Lung microvascular endothelial cell (primary cell): Measurements from ENCODE around the gene ITPA. TPM values are rescaled to one million over a fixed set of nuclear protein-coding genes. Genes with fewer than 3 reads are reported as not detected.
A peak's percentile ranks its signal among the peaks of the same experiment; 100 is the strongest.
"Not testable (repeated sequence)": the region's sequence is repeated elsewhere in the genome, so short reads cannot be mapped to it uniquely, and the experiment has no call there.

Experiments
- DNase-seq, 2 donors: peaks; one replicate each; pipeline versions ENCODE4 v3.0.0 to v3.0.0-alpha.2; 2010; ENCODE audit warnings: low read depth in 2 of 2
- total RNA-seq: library from RNA; depleted of rRNA; stranded (reverse); fragments of >200 nt; gene quantifications from 2 replicates; pipeline ENCODE4 v1.2.1, GENCODE V29; 2014

Gene ITPA
- total RNA-seq, 1 donor from 2014 or later: 34.5 TPM

DNA sequence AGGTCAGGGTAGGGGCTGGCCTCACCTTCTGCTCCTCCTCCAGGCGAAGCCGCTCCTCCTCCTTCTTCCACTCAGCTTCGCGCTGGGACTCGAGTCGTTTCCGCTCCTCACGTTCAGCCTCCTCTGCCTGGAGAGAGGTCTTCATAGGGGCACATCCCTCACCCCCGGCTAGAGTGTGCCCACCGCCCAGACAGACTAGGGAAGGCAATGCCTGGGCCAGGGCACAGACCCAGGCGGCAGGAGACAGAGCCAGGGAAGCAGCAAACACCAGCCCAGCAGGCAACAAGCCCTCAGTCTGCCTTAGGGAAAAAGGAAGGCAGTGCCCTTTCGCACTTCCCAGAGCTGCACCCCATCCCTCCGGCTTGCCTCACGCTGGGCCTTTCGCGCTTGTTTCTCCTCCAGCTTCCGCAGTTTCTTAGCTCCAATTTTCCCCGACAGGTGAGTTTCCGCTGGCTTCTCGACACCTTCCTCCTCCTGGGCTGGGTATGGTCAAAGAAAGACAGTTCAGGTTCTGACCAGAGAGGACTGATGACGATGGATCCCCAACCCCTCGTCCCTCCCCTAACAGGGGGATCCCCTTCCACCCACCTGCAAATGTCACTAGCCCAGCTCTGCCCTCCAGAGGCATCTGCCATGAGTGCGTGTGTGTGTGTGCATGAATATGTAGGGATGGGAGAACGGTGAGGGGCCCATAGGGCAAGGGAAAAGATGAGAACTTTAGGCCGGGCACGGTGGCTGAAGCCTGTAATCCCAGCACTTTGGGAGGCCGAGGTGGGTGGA is 9.1 kb upstream of the ITPA start:
- DNase-seq: no peak

DNA sequence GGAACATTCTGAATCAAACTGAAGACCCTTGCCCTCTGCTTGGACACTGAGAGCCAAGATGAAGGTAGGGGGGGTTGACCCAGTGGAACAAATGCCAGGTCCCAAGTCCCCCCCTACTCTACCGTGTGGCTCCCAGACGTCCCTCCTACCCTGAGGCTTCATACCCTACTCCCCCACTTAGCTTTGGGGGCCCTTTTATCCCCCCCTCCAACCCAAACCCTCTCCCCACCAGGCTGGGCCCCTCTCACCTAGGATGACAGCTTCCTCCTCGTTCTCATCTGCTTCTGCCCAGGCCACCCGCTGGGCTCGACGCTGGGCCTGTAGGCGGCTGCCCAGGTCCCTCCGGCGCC is 6.4 kb upstream of the ITPA start:
- DNase-seq: no peak

DNA sequence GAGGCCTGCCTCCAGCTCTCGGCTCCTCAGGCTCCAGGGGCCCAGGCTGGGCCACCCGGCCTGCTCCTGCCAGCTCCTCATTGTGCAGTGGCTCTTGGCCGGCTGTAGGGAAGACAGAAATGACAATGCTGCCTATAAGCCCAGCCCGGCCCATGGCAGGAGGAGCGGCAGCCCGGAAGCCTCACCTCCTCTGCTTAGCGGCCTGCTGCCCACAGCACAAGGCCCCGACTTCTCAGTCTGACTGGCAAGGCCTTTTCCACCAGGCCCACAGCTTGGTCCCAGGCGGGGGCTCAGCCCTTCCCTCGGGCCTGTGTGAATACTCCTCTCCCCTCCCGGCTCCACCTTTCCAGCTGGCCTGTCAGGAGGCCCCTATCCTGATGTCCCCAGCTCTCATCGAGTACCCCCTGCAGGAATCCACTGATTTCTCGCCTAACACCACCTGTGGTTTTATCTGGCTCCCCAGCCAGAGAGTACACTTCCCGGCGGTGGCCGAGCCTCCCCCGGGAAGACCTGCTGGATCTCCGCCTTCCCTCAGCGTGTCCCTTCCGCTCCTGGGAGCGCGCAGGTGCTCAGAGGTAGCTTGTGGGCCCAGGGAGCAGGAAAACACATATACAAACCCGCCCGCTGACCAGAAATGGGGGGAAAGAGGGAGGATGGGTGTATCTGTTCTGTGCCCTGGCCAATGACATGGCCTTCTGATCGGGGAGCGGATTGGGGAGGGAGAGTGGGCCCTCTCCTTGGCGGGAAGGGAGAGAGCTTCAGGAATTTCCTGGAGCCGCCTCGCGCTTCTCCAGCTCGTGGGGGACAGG is 5.8 kb upstream of the ITPA start:
- peak; percentile 27 to 40 for DNase-seq

DNA sequence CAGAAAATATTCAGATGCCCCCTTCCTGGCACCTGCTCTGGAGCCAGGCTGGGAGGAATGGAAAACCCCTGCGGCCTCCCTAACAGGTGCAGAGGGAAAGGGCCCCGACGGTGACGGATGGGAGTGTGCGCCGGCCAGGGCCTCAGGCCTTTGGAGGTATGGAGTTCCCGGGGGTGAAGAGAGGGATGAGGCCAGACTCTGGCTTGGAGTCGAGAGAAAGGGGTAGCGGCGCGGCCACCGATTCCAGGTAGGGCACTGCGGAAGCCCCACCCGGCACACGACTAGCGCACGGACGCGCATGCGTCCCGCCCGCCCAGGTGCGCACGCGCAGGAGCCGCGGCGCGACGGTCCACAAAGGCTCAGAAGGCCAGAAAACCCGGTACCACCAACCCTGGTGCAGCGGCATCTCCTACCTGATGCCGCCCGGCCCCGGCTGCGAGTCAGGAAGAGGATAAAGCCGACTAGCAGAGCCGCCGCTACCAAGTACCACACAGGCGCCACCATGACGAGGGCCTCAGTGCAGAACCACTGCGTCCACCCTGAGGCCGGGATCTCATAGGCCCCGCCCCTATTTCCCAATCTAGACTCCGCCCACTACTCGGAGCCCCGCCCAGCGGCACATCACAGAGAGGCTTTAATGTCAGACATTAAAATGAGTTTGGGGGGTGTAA is 5.0 kb upstream of the ITPA start, which contains the start of gene DDRGK1:
Gene DDRGK1 (minus strand): TSS at position 559 of the 671 bp plus-strand sequence. CDS start 55 bp downstream, at position 504.
- peak; percentile 77 to 86 for DNase-seq

DNA sequence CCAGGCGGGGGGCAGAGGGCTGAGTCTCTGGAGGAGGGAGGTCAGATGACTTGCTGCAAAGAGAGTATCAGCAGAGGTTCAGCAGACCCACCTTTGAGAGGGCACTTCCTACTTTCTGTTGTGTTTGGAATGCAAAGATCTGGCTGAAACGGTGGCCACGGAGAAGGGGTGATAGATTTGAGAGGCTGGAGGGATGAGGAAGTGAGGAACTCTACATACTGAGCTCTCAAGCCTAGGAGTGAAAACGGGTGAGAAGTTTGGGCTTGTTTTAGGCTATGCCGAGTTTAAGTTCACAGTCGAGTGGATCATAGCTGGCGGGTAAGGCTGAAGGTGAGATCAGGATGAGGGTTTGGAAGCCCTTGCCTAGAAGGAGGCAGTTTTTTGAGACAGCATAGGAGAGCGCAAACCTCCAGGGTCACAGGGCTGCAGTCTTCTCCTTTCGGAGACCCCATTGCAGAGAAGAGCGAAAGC is 477 bp upstream of the ITPA start:
- DNase-seq: peak; percentile 14 to 17

DNA sequence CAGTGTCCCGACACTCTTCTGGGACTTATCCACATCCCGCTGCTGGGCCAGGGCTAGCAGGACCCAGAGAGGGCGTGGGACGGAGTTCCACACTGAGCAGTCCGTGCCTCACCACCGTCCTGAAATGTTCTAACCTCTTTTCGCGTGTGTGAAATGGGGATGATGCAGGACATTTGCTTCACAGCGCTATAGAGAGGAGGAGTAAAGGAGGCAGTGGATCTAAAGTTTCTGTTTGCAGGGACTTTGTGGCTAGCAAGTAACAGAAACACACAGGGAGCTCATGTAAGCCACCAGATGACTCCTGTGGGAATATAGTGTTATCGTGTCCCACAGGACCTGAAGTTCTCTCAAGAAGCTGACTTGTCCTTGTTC is 634 bp downstream of the ITPA start:
- DNase-seq: peak; percentile 26 to 31

DNA sequence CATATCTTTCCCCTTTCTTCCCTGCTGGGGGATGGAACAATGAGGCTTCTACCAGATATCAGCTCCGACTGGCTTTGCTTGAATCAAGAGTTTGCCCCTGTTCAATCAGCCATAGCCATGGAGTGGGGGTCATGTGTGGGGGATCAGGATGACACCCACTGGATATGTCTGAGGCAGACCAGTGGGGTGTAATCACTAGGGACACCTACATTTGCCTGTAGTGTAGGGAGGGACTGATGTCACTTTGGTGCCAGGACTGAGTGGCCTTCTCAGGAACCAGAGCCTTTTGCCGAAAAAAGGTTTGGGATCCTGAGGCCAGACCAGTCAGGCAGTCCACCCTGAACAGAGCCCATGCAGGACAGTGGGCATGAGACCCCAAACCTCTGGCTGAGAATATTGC is 1.0 kb downstream of the ITPA start:
- no peak for DNase-seq

DNA sequence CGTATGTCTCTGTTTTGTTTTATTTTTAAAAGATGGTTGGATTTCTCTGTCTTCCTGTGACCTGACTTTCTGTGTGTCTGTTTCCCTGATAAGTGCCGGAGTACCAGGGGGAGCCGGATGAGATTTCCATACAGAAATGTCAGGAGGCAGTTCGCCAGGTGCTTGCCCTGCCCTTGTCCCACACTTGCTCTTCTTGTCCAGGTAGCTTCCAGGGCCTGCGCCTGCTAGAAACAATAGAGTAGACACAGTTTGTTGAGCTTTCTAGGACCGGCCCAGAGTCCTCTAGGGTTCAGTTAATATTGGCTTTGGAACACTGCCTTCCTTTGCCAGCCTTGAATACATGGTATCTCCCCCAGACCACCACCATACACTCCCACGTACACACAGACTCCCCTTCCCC is 3.9 kb downstream of the ITPA start:
- no peak for DNase-seq

DNA sequence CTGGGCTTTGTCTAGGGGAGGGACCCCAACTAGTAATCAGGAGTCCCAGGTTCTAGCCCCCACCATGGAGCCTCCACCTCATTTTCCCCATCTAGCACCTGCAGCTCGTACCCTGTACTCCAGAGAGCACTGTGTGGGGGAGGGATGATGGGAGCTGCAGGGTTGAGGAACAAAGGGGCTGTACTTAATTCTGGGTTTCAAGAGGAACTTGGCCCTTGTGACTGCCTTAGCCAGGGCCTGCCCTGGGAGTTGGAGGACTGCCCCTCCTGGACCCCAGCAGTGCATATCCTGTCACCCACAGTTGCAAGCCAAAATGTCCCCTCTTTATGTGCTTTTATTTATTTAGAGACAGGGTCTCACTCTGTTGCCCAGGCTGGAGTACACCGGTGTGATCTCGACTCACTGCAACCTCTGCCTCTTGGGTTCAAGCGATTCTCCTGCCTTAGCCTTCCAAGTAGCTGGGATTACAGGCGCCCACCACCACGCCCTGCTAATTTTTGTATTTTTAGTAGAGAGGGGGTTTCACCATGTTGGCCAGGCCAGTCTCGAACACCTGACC is 6.1 kb downstream of the ITPA start:
- not testable (repeated sequence) for DNase-seq

DNA sequence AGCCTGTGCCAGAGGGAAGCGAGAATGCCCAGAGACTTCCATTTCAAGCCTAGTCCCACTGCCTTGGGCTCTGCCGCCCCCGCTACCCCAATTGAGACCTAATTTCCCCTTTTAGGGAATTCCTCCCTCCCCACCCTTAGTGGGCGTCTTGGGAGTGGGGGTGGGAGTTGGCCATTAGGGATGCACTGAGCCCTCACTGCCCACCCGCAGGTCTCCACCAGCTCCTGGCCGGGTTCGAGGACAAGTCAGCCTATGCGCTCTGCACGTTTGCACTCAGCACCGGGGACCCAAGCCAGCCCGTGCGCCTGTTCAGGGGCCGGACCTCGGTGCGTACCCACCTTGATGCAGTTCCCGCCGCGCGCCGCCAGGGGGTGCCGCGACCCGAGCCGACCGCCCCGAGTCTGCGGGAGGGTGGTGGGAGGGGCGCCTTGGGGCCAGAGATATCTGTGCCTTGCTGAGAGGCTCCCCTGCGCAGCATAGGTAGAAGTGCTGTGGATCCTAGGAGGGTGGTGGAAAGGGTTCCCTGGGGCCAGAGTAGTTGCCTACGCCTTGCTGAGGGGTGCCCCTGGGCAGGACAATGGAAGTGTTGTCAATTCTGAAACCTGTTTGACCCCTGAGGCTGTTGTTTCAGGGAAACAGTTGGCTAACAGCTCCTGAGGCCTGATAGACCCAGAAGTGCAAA is 9.2 kb downstream of the ITPA start:
- peak; percentile 52 to 64 for DNase-seq

DNA sequence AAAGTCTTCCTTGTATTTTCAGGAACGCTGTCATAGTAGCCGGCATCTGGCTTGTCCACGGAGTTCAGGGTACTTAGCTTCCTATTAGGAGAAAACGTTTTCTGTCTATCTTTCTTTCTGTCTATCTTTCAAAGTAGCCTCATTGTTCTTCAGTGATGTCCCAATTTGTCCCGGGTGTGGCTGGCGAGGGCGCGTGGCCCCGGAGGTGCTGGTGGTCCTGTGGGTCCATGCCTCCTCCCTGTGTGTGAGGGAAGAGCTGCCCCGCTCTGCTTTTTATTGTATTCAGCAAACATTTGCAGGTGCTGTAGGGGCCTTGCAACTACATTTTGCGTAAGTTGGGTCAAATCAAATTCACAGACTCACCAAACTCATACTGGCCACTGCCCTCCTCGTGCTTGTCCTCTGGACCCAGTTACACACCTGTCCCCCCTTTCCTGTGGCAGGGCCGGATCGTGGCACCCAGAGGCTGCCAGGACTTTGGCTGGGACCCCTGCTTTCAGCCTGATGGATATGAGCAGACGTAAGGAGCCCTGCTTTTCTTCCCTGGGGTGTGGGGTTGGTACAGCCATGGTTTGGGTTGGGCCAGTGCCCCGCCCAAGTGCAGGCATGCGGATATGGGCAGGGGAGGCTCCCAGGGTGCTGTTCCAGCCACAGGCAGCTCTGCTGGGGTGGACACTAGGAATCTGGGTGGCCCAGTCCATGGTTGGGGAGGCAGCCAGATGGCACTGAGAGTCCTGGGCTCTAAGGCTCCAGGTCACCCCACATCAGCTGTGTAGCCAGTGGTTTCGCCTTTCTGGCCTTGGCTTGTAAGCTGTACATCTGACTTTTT is 12.3 kb downstream of the ITPA start:
- DNase-seq: no peak

DNA sequence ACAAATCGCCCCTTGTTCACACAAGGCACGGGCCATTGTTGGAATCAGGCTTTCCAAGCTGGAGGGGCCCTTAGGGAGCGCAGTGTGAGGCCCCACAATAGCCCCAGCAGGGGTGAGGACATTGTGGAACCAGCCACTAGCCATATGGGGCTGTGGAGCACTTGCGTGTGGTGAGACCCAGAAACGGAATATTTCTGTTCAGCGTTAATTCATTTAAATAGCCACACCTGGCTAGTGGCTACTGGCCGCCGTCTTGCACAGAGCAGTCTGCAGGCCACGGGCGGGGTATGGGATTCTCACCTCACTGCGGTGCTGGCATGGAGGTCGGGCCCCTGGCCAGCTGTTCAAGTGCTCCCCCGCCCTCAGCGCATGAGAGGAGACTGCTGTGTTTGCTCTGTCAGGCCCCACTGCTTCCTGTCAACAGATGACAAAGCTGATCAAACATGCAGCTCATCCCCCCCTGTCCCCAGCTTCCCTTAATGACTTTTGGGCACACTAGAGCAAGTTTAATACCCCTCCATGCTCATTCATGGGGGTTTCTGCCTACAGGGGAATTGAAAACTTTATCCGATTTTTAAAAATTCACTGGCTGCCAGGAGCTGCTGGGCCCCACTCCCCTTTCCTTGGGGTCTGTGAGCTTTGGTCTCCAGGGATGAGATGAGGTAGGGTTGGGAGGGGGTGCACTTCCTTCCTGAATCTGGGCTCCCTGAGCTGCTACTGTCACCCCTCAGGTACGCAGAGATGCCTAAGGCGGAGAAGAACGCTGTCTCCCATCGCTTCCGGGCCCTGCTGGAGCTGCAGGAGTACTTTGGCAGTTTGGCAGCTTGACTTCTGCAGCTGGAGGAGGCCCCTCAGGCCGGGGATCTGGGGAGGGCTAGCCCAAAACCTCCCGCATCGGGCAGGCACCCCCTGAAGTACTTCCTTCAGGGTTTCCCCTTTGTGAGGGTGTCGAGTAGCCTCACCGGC is 13.6 kb downstream of the ITPA start:
- peak; percentile 25 to 82 for DNase-seq

DNA sequence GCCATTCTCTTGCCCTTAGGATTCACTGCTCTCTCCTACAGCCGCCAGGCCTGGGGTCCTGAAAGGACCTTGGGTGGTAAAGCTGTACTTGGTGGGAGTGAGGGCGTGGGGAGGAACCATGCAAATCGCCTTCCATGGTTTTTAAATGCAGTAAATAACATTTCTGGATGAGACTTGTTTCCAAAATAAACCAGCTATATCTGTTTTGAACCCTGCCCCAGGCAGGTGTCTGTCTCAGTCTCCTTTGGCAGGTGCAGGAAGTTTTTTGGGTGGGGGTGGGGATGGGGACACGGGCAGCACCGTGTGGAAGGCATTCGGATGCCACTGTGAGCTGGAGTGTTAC is 14.3 kb downstream of the ITPA start:
- no peak for DNase-seq

DNA sequence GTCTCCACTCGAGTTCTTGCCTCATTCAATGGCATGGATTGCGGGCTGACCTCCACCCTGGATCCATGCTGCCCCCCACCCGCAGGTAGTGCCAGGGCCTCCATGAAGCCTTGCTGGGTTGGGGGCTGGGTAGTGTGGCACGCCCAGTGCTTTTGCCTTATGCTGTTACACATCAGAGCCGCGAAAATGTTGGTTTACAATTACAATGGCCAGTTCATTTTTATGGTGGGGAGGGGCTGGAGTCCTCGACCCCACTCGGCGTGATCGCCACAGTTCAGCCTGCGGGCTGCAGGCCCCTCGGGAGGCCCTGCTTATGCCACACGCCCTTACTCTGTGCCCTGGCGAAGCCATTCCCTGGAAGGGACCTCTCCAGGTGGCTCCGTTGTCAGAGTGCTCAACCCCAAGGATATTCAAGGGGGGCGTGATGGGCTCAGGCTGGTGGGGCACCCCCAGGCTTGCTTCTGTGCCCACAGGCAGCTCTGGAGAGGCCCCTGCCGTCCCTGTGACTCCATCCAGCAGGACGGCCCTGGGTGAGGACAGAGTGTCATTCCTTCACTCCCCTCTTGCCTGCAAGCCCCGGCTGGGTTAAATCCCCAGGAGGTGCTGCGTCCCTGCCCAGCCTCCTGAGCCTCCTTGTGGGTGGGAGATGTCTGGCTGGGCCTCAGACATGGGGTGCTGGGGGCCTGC is 14.8 kb downstream of the ITPA start:
- DNase-seq: no peak

DNA sequence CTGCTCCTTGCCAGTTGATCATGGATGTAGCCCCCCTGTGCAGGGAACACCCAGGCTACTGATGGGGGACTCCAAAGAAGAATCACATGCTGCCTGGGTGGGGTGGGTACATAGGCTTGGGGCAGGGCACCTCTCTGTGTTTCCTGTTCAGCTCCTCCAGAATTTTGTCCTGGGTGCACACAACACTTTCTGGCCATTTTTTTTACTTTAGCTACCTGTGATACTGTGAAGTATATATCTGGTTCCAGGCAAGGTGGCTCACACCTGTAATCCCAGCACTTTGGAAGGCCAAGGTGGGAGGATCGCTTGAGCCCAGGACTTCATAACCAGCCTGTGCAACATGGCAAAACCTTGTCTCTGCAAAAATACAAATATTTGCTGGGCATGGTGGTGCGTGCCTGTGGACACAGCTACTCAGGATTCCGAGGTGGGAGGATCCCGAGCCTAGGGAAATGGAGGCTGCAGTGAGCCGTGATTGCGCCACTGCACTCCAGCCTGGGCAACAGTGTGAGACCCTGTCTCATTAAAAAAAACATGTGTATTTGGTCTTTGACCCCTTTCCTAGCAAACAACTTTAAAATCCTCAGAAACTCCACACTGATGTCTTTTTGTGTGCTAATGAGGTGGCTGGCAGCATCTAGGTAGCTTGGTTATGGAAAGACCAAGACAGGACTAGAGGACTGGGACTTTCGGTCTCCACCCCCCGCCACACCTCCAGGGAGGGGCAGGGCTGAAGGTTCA is 15.6 kb downstream of the ITPA start:
- DNase-seq: no peak

DNA sequence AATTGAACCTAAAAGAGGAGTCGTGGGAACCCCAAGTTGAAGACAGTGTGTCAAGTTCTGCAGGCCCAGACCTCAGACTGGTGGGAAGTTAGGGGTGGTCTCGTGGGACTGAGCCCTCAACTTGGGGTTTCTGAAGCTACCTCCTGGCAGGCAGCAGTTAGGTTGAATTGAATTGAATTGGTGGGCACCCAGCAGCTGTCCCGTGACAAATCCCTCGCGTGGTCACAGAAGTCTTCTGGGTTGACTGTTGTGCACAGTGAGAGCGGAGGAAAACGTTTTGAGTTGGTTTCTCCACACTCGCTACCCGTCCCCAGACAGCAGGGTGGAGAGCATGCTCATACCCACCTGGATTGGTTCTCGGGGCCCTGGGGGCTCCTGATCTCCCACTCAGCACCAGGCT is 16.8 kb downstream of the ITPA start:
- DNase-seq: no peak

DNA sequence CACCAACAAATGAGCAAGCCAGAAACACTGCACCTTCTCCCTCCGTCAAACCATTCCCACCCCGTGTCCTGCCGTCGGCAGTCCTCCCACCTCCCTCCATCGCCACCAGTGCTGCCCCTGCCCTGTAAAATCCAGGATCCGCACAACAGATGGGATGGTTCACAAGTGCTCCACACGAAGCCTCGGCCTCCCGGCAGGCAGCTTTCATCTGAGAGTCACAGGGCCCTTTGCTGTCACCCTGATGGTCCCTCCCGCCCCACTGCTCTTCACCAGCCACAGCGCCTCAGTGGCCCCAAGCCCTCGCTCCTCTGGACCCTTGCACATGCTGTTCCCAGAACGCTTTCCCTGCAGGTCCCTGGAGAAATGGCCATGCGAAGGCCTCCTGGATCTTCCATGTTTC is 17.6 kb downstream of the ITPA start:
- DNase-seq: no peak

DNA sequence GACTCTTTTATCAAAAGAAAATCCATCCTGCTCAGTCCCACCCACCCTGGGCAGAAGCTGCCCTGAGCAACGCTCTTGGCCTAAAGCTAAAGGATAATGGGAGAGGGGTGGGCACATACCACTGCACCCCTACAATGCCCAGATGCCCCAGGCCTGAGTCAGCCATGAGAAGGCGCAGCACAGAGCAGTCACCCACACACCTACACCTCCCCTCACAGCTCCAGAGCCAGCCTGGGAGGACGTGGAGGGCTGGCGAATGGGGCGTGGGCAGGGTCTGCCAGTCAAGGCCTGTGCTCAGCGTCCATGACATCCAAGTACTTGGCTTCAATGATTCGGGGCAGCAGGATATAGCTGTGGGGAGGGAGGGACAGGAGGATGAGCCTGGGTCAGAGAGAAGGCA is 18.2 kb downstream of the ITPA start:
- DNase-seq: no peak
